CD4-positive, alpha-beta T cell (primary cell): ENCODE results near the gene GDNF. TPM values are rescaled to one million over a fixed set of nuclear protein-coding genes. Genes with fewer than 3 reads are reported as not detected.

Source experiments
- ATAC-seq: fragments of 200-7000 bp; cut with Tn5 transposase; one replicate; pipeline ENCODE4 v1.10.0; 2022; ENCODE audit warnings: mild to moderate bottlenecking; ENCODE audit not compliant: poor library complexity
- CTCF ChIA-PET: fragments of 350-600 bp; sonication (Branson Sonifier 250); formaldehyde crosslinking; loops from one replicate; lab custom pipeline; 2021; ENCODE audit warnings: antibody characterized with exemption, inconsistent platforms; lab: Charles Lee
- POLR2A ChIA-PET: fragments of 350-600 bp; sonication (Branson Sonifier 250); formaldehyde crosslinking; loops from one replicate; lab custom pipeline; 2021; ENCODE audit warnings: antibody characterized with exemption, inconsistent platforms; lab: Charles Lee
- DNase-seq, 14 experiments: peaks; one replicate each; pipeline ENCODE4 v3.0.0-alpha.2; 2013 to 2020; ENCODE audit warnings: mixed read lengths in 2 of 14
- H3K27ac ChIP-seq, 2 donors: one replicate each; pipeline versions ENCODE4 v1.5.1 to v1.7.0; 2013; ENCODE audit warnings: low read length in 2 of 2, low read depth in 1 of 2, mild to moderate bottlenecking in 1 of 2
- H3K27me3 ChIP-seq, 2 experiments: 1 replicate in 1 of 2; 2 replicates in 1 of 2; pipeline versions ENCODE4 v1.6.1 to v1.7.0; 2013; ENCODE audit warnings: low read length in 2 of 2, control low read depth in 1 of 2, mild to moderate bottlenecking in 1 of 2, moderate library complexity in 1 of 2; ENCODE audit not compliant: insufficient read depth in 2 of 2, control insufficient read depth in 1 of 2
- H3K36me3 ChIP-seq: one replicate; pipeline ENCODE4 v1.6.1; 2013; ENCODE audit warnings: low read length, control low read depth; ENCODE audit not compliant: insufficient read depth
- H3K4me1 ChIP-seq: one replicate; pipeline ENCODE4 v1.6.1; 2013; ENCODE audit warnings: low read length, control low read depth; ENCODE audit not compliant: insufficient read depth
- H3K4me3 ChIP-seq: one replicate; pipeline ENCODE4 v1.5.1; 2013; ENCODE audit warnings: mild to moderate bottlenecking, low read length, moderate library complexity
- H3K9me3 ChIP-seq, 2 experiments: 1 replicate in 1 of 2; 2 replicates in 1 of 2; pipeline versions ENCODE4 v1.6.1 to v1.7.0; 2013; ENCODE audit warnings: low read length in 2 of 2, mild to moderate bottlenecking in 2 of 2, control low read depth in 1 of 2, moderate library complexity in 1 of 2; ENCODE audit not compliant: control insufficient read depth in 1 of 2, insufficient read depth in 1 of 2
- H3K27ac Mint-ChIP-seq: one replicate; pipeline ENCODE4 v1.8.0; 2020; ENCODE audit warnings: mixed read lengths
- H3K27me3 Mint-ChIP-seq: one replicate; pipeline ENCODE4 v1.8.0; 2021; ENCODE audit warnings: mixed read lengths
- H3K36me3 Mint-ChIP-seq: one replicate; pipeline ENCODE4 v1.8.0; 2021; ENCODE audit warnings: low read depth, mixed read lengths
- H3K4me1 Mint-ChIP-seq: one replicate; pipeline ENCODE4 v1.8.0; 2021; ENCODE audit warnings: low read depth, mixed read lengths
- H3K4me3 Mint-ChIP-seq: one replicate; pipeline ENCODE4 v1.8.0; 2020; ENCODE audit warnings: mild to moderate bottlenecking, mixed read lengths
- H3K9me3 Mint-ChIP-seq: one replicate; pipeline ENCODE4 v1.8.0; 2020; ENCODE audit warnings: mixed read lengths
- CTCF ChIP-seq: fragments of 200-600 bp; IDR thresholded peaks from one replicate; pipeline ENCODE4 v1.8.0; 2022; ENCODE audit warnings: antibody characterized with exemption, mild to moderate bottlenecking
- intact Hi-C, 2 experiments: fragments of 100-400 bp; cut with DNase I in 1 of 2; cut with micrococcal nuclease in 1 of 2; formaldehyde crosslinking; loops; one replicate each; pipeline versions ENCODE4 v1.15.1 to v1.9.0; 2023 to 2025; cut with DNase I, micrococcal nuclease
- total RNA-seq, 174 experiments: library from RNA in 2 of 174; stranded (reverse) in 2 of 174; gene quantifications; one replicate each; pipeline ENCODE4 v1.2.3 and lab custom pipeline; 2021 to 2026

GDNF gene
- total RNA-seq, 2 experiments from 2014 or later: not detected

GRCh38 chr5:37860206-37860605 is 20.4 kb upstream of the GDNF start:
- intact Hi-C loops: no loop called here
- no peak for TF ChIP-seq CTCF
- Mint-ChIP-seq H3K27ac (no peak overlapping the region), H3K36me3 (no peaks in the 10 kb centered on the region), H3K4me3 (no peak overlapping the region), H3K4me1 (no peaks in the 10 kb centered on the region), H3K9me3 (no peaks in the 10 kb centered on the region), H3K27me3 (peaks cover 18% of the 10 kb centered on the region)
- no peaks in the 10 kb centered on the region for H3K36me3 ChIP-seq
- ATAC-seq (no peak), DNase-seq (no peak)
- no peak overlapping the region for H3K27ac ChIP-seq
- H3K27me3 ChIP-seq: peaks cover 5% of the 10 kb centered on the region in 2 experiments
- no peaks in the 10 kb centered on the region for H3K4me1 ChIP-seq
- ChIA-PET POLR2A (no interaction called here), CTCF (no interaction called here)
- H3K4me3 ChIP-seq: no peak overlapping the region
- H3K9me3 ChIP-seq: no peaks in the 10 kb centered on the region

GRCh38 chr5:37859805-37860204 is 20.0 kb upstream of the GDNF start:
- Histone ChIP-seq H3K4me3 (no peak overlapping the region), H3K36me3 (no peaks in the 10 kb centered on the region), H3K27me3 (peaks cover 5% of the 10 kb centered on the region in 2 experiments), H3K4me1 (no peaks in the 10 kb centered on the region), H3K27ac (no peak overlapping the region), H3K9me3 (no peaks in the 10 kb centered on the region)
- Mint-ChIP-seq H3K4me1 (no peaks in the 10 kb centered on the region), H3K27ac (no peak overlapping the region), H3K9me3 (no peaks in the 10 kb centered on the region), H3K4me3 (no peak overlapping the region), H3K27me3 (peaks cover 14% of the 10 kb centered on the region), H3K36me3 (no peaks in the 10 kb centered on the region)
- intact Hi-C loops: no loop called here
- CTCF ChIA-PET: no interaction called here
- POLR2A ChIA-PET: no interaction called here
- no peak for TF ChIP-seq CTCF
- DNase-seq (no peak), ATAC-seq (no peak)

GRCh38 chr5:37858250-37858649 is 18.4 kb upstream of the GDNF start:
- DNase-seq: no peak
- no peak for TF ChIP-seq CTCF
- ChIA-PET CTCF (no interaction called here), POLR2A (no interaction called here)
- no peak overlapping the region for H3K4me3 ChIP-seq
- H3K4me1 Mint-ChIP-seq: no peaks in the 10 kb centered on the region
- no peak overlapping the region for H3K27ac ChIP-seq
- intact Hi-C loops: no loop called here
- no peaks in the 10 kb centered on the region for H3K9me3 ChIP-seq
- no peak for ATAC-seq
- peaks cover 6% of the 10 kb centered on the region for H3K27me3 Mint-ChIP-seq
- no peaks in the 10 kb centered on the region for H3K36me3 ChIP-seq
- peaks cover 5% of the 10 kb centered on the region in 2 experiments for H3K27me3 ChIP-seq
- no peaks in the 10 kb centered on the region for H3K36me3 Mint-ChIP-seq
- no peak overlapping the region for H3K4me3 Mint-ChIP-seq
- no peak overlapping the region for H3K27ac Mint-ChIP-seq
- no peaks in the 10 kb centered on the region for H3K4me1 ChIP-seq
- no peaks in the 10 kb centered on the region for H3K9me3 Mint-ChIP-seq
